Epidermal melanocyte (primary cell): ENCODE data around the gene PKIB.
"Not testable (repeated sequence)": the region's sequence is repeated elsewhere in the genome, so short reads cannot be mapped to it uniquely, and the experiment has no call there.

Experiments
- DNase-seq: peaks from one replicate; pipeline ENCODE4 v3.0.0; 2011; ENCODE audit warnings: low spot score; ENCODE audit not compliant: insufficient read length

The PKIB gene

GRCh38 chr6:122710908-122711635 is 100.9 kb downstream of the PKIB start:
- no peak for DNase-seq

DNA sequence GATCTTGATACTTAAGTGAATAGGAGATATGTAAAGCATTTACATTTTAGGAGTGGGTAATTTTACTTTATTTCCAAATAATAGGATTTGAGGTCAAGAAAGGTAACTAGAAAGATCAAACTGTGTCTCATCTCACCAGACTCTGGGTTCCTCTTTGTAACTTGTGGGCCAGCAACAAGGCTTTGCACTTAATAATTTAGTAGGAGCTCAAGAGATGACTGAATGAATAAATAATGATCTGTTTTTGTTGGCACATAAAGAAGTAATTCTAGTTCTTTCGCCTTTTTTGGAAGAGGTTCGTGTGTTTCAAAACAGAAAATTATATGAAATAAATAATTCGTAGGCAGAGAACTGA is 101.9 kb downstream of the PKIB start:
- no peak for DNase-seq

DNA sequence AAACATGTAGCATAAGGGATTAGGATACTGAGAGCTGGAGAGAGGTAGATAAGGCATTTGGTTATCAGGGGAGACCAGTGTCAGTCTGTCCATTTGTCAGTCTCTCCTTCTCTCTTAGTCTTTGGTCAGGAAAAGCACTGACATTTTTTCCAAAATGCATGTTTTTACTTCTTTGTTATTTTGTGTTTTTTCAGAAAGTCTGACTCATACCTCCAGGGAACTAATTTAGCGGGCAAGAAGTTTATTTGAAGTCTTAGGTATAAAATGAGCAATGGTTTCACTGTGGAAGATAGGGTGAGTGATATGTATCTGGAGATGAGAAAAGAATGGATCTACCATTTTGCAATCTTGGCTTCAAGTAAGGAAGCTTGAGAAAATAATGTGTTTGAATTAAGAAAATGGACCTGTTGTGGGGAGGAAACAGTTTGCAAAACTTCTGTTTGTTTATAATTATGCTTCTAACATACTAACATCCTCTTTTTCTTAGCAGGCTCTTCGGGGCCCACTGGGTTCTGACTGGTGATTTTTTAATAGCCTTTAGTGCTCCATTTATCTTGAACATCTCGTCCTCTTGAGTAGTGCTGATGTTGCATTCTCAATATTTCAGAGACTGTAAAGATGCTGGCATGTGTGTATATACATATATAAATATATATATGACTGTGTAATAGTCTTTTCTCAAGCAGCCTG is 102.4 kb downstream of the PKIB start:
- DNase-seq: no peak

DNA sequence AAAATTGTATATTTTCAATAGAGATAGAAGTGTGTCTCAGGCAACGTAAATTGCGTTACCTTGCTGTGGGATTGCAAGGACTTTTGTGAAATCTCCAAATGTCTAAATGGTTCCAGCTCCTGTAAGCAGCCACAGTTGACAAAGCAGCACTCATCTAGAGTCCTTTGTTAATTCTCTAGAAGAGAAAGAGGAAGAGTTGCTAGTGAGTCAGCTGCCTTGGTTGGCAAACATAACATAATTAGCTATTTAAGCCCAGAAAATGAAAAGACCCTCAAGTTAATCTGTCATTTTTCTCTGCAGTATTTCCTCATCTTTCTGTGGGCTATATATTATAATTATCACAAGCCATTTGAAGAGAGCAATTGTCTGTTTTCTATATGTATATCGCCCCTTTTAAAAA is 102.9 kb downstream of the PKIB start:
- no peak for DNase-seq

DNA sequence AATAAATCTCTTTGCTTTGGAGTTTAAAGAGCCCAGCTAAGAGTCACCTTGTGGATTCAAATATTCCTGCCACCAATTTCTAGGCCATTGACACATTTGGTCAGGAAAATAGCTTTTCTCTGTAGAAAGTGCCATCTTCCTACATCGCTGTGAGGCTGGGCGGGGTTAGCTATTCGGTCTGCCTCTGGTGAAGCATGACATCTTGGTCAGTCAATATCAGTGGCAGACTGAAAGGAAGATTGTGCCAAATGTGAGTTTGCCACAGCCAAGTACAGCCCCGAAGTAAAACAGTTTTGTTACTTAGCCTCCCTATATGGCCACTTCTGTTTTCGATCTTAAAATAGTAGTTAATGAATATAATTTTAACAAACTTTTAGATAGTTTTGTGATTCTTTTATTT is 103.9 kb downstream of the PKIB start:
- DNase-seq: no peak

GRCh38 chr6:122715725-122716124 is 105.5 kb downstream of the PKIB start:
- no peak for DNase-seq

DNA sequence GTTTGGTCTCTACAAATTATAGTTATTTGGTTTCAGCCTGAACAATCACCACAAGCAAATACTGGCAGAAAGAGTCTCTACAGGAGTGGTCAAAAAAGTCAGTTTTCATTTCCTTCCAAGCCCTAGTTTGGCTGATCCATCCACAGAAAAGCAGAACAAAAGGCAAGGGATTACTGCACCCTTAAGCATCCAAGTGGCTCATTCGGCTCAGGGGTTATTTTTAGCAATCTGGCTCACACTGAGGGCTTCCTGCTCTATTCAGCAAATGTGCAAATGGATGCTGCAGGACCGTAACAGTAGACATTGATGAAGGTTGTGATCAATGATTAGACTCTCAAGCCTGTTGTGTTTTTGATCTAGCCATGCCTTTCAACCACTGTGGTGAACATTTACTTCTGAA is 107.1 kb downstream of the PKIB start:
- DNase-seq: no peak

- DNase-seq: no peak
Observed at GRCh38 chr6:122718616-122719015, 108.4 kb downstream of the PKIB start.

- DNase-seq: no peak
Observed at GRCh38 chr6:122719176-122719575, 109.0 kb downstream of the PKIB start.

DNA sequence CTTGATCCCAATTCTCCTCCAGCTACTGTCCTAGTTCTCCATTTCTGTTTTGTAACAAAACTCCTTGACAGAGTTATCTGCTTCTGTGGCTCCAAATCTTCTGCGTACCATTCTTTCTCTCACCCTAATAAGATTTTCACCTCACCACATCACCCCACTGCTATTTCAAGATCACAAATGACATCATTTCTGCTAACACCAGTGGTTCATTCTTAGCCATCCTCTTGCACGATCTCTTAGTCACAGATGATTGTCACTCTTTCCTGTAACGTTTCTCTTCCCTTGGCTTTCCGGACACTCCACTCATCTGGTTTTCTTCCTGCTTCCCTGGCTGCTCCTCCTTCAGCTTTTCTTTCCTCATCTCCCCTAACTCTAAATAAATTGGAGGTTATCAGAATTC is 112.5 kb downstream of the PKIB start:
- DNase-seq: no peak

DNA sequence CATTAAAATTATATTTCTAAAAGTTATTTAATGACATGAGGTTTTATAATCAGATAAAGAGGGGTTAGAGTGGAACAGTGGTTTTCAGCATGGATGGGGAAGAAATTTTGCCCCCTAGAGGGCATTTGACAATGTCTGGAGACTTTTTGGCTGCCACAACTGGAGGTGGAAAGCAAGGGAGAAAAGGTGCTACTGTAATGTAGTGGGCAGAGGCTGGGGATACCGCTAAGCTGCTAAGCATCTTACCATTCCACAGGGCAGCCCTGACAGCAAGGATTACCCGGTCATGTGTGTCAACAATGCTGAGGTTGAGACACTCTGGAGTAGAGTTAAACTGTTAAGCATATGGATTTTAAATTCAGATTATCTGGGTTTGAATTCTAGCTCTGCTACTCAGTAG is 116.4 kb downstream of the PKIB start:
- DNase-seq: no peak

DNA sequence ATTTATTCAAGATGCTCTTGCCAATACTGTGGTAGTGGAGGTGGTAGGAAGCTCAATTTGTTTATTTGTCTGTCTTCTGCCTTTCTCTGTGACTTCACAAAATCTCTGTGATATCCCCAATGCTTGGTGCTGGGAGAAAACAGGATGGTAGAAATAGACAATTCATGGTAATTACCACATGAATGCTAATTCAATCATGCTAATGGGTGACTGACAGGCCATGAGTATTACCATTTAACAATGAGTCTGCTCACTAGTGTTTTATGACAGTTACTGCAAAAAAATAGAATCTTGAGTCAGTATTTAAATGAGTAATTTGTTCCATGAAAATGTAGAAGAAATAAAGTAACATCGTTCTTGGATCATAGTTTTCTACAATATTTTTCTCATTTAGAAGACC is 117.0 kb downstream of the PKIB start:
- DNase-seq: no peak

- DNase-seq: no peak
Observed at GRCh38 chr6:122730334-122730733, 120.1 kb downstream of the PKIB start.

- DNase-seq: no peak
Observed at GRCh38 chr6:122730775-122731386, 120.7 kb downstream of the PKIB start.

- no peak for DNase-seq
Observed at GRCh38 chr6:122733259-122733658, 123.1 kb downstream of the PKIB start.

- DNase-seq: no peak
Observed at GRCh38 chr6:122734529-122735395, 124.6 kb downstream of the PKIB start.

DNA sequence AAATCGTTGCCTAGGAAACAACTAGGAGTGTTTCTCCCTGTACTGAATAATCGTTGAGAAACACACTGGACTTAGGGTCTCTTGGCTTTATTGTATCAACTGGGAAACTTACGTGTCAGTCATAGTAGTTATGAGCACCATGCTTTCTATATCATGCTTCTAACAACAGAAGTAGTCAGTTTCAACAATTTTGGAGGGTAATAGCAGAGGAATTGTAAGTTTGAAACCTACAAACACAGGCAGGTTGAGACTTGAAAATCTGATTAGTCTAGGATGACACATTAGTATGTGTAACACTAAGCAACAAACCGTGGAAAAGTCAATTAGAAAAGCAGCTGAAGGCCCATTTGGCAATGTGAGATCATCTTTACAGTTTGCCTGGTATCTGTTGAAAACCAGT is 125.4 kb downstream of the PKIB start:
- no peak for DNase-seq

GRCh38 chr6:122736163-122736562 is 126.0 kb downstream of the PKIB start:
- DNase-seq: no peak

- DNase-seq: no peak
Observed at GRCh38 chr6:122736616-122737015, 126.4 kb downstream of the PKIB start.

- no peak for DNase-seq
Observed at GRCh38 chr6:122740091-122740490, 129.9 kb downstream of the PKIB start.

GRCh38 chr6:122740936-122741335 is 130.7 kb downstream of the PKIB start:
- no peak for DNase-seq

DNA sequence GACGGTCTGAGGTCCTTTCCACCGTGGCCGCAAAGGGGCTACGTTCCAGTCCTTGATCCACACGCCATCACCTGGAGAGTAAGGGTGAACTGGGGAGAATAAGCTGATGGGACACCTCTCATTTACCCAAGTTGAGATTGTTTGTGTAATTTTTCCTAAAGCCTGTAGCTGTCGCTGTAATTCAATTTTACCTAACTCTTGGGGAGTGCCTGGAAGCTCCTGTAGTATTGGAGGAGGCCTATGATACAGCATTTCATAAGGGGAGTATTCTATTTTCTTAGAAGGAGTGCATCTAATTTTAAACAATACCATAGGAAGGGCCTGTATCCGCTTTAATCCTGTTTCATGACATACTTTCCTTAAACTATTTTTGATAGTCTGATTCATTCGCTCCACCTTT is 134.0 kb downstream of the PKIB start:
- not testable (repeated sequence) for DNase-seq
